NCI-H2227 treated with DMSO at 0.1 percent for 48 hours (cell line): ENCODE data around the gene MYMK.

Experiments
- DNase-seq: peaks from one replicate; lab custom pipeline; 2025; lab: John Stamatoyannopoulos, UW

MYMK gene

DNA sequence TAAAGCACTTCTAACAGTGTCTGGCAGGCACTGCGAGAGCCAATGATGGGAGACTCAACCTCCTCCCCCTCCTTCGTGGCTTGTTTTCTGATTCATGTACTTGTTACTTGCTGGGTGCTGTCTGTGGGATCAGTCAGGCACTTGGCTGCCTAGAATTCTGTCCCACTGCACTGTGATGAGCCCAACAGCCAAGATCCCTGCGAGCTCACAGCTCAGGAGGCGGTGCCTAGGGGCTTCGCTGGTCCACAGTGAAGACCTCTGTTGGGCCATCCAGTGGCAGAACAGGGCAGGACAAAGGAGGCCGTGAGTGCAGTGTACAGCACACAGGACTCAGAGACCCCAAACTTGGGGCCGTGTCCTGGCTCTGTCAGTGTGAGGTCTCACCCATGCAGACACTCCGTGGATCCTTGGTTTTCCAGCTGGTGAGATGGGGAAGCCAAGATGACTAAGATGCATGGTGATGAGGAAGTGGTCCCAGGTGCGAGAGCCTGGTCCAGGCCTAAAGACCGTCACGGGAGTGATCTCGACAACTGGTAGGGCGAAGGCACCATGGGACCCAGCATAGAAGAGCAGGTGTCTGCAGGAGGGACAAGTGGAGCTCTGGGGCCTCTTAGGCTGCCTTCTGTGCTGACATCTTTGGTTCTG, 19.5 kb downstream of the MYMK start:
- DNase-seq, result no peak

DNA sequence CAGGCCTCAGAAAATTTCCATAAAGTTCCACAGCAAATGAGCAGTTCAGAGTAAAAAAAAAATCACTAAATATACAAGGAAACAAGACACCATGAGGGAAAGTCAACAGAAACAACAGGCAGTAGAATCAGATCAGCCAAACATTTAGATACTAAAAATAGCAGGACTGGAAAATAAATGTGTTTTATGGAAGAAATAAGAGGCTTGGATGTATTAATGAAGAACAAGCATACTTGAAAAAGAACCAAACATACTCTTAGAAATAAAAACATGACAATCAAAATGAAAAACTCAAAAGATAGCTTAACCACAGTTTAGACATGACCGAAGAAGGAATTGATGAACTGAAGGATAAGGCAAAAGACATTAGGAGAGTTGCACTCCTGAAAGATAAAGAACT, 22.6 kb downstream of the MYMK start:
- no peak for DNase-seq

DNA sequence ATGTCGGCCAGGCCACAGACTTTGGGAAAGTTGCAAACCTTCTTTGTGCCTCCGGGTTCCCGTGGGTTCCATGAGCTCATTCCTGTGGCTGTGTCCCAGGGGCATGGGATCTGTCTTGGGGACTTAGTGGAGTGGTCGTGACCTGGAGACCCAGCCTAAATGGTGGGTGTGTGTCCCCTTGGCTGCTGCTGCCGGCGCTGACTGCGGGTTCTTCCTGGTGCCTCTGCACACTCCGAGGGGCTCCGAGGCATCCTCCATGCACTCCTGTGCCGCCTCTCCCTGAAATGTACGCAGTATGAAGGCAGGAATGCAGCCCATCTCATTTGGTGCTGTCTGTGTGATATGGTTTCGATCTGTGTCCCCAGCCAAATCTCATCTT, 24.9 kb downstream of the MYMK start:
- no peak for DNase-seq

DNA sequence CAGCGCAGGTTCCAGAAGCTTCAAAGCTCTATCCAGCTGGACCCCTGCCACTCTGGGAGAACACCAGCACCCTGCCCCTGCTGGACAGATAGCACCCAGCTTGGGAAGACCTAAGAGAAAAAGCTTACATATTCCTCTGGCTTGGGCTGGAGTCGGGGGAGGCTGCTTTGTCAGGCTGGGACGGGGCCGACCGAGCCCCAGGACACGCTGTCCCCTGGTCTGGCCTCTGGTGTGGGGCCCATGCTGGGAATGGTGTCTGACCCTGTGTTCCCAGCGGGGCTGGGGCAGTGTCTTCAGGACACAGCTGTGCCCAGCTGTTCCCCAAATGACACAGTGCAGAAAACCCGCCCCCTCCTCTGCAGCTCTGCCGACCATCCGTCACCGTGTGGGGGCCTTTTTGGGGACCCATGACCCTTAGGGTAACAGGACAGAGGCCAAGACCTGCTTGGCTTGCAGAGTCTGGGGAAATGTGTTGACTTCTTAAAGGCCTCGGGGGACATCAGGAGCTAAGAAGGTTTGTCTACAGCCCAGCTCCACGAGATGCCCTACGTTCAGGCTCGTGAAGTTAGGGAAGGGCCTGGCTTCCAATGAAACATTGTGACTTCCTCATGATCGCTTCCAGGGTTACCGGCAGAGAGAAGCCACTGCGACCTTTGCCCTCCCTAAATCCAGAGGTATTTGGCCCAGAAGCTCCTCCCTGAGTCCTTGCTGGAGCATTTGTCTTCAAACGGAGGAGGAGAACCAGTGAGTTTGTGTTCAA, 25.4 kb downstream of the MYMK start:
- DNase-seq, result no peak

DNA sequence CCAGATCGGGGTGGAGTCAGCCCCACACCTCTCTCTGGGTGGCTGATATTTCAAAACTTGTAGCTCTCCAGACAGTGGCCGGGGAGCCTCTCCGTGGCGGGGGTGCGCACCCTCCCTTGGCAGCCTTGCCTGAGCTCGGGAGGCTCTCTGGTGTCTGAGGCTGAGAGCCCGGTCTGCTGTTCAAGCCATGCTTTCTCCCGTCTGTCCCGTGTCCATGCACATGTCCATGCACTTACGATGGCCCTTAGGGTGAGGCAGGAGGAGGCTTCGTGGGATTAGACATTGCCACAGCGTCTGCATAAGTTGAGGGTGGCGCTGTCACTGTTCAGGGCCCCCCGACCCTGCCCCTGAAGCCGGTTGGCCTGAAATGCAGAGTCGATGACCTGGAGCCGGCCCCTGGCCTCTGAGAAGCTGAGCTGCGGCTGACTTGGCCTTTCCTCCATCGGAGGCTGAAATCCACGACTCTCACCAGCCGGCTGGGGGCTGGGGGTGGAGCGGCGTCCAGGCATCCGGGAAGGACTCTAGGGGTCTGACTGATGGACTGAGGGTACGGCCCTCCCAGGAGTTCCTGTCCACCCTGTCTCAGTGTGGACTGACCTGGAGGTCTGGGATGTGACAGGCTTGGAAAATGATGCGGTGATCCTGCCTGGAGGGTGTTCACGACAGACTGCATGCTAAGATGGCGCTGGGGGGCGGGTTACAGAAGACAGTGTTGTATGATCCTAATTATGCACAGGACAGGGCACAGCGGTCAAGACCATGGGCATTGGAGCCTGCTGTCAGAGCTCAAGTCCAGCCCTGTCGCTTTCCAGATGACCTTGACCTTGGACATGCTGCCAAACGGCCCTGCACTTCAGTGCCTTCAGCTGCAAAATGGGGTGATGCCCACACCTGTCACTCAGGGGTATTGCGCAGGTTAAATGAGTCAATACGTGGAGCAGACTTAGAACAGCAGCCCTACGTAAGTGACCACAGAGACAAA, 27.6 kb downstream of the MYMK start:
- DNase-seq, result no peak

DNA sequence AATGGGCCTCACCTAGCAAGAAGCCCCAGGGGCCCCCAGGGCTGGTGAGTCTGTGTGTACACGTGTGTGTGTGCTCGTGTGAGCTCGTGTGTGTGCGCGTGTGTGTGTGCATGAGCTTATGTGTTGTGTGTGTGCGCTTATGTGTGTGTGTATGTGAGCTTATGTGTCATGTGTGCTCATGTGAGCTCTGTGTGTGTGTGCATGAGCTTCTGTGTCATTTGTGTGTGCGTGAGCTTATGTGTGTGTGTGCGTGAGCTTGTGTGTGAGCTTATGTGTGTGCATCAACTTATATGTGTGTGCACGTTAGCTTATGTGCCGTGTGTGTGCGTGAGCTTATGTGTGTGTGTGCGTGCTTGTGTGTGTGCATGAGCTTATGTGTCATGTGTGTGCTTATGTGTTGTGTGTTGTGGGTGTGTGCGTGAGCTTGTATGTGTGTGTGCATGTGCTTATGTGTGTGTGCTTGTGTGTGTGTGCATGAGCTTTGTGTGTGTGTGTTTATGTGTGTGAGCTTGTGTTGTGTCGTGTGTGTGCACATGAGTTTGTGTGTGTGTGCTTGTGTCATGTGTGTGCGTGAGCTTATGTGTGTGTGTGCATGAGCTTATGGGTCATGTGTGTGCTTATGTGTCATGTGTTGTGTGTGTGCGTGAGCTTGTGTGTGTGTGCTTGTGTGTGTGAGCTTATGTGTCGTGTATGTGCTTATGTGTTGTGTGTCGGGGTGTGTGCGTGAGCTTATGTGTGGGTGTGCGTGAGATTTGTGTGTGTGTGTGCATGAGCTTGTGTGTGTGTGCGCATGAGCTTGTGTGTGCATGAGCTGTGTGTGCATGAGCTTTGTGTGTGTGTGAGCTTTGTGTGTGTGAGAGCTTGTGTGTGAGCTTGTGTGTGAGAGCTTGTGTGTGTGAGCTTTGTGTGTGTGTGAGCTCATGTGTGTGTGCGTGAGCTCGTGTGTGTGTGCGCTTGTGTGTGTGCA, 29.1 kb downstream of the MYMK start:
- DNase-seq, result no peak

DNA sequence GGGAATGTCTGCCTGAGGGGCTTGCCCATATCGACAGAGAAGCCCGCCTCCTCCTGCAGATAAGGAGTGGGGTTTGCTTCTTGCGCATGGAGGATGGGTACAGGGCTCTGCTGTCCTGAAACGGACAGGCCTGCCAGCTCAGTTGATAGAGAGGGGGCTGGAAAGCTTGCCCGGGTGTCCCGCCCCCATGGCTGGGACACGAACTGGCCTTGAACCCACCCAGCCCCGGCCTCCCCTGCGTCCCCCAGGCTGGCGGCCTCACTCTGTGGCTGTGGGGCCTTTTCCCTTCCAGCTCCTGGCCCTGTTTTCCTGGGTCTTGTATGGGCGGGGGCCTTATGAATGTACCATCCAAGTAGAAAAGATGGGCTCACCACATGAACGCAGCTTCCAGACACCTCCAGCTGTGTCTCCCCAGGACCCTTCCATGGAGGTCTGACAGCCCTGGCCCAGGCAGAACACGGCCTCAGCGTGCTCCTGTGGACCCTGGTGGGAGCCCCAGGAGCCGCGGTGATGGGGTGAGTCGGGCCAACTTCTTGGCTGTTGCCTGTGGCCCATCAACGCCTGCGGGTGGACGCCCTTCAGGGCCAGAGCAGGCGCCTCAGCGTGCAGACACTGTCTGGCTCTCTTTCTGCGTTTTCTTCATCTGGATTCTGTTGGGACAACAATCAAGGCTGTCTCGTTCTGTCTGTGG, 30.0 kb downstream of the MYMK start:
- no peak for DNase-seq

DNA sequence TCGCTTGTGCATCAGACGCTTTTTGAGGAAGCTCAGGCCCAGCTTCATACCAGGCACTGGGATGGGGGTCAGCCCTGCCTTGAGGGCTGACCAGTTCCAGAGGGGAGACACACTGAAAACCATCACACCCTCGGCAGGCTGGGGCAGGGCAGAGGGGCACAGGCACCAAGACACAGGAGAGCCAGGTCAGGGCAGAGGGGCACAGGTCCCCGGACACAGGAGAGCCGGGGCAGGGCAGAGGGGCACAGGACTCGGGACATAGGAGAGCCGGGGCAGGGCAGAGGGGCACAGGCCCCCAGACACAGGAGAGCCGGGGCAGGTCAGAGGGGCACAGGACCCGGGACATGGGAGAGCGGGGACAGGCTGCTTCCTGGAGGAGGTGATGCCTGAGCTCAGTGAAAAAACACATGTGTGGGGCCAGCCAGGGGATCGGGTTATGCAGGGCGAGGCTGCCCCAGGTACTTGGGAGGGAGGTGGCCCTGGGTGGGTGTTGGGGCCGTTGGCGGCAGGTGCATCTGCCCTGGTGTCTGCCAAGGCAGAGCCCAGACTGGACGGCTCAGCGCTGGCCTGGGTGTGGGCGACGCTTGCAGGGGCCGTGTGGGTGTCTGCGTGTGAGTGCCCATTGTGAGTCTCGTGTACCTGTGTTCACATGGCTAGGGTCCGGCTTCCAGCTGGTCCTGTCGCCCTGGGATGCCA, 30.8 kb downstream of the MYMK start:
- no peak for DNase-seq

DNA sequence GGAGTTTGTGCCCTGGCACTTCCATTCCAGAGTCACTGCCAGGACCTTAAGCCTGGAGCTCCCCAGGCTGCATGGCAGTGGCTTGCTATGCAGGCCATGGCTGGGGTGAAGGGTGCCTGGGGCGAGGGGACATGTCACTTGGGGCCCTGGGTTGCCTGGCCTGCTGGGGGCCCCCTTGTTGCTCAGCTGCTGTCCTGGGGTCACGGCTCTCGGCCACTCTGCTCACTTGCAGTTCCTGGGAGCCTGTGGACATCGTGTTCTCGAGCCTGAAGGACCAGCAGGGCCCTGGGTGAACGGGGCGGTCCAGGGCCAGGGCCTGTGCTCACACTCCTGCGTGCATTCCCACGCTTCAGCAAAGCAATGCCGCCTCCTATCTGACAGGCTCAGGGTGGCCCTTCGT, 31.3 kb downstream of the MYMK start:
- no peak for DNase-seq

DNA sequence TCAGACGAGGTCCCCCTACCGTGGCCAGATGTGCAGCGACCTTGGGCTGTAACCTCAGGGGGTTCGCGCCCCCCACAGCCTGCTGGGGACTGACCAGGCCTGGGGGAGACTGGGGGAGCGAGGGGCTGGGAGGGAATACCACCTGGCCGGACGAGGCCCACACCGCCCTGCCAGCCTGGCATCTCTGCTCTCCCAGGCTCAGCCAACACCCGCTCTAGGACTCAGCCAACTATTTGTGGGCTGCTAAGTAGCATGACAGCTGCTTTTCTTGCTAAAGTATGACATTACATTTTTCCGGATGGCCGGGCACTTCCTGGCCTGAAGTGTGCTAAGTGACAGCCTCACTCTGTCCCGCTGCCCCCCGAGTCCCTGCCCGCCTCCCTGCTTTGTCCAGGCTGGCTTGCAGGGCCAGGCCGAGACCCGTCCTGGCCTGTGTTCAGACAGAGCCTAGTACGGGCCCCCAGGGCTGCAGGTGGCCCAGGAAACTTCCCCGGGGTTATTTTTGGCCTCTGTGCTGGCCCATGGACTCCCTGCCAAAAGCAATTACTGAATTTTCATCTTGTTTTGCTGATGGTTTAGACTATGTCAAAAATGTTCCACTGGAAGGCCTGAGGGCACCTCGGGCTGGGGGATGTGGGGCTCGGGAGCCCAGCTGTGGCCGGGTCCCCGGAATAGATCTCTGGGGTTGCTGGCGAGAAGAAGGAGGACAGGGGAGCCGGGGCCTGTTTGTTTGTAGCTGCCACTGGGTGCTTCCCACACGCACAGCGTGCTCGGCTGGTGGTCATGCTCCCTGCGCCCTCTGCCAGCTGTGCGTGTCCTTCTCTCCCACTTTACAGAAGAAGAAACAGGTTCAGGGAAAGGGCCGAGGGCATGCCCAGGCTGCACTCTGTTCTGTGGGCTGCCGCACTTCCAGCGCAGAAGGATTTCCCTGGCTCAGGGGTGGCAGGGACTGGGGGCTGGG, 32.4 kb downstream of the MYMK start:
- DNase-seq, result no peak

DNA sequence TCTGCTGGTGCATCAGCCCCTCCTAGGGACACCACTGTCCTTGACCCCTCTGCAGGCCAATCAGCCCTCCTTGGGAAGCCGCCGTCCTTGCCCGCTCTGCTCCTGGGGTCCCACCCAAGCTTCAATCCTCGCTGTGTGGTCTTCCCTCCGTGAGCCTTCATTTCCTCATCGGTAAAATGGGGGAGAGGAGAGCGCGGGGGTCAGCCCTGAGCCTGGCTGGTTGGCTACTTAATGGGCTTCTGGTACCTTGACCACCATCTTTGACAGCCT, 33.2 kb downstream of the MYMK start:
- DNase-seq, result no peak

DNA sequence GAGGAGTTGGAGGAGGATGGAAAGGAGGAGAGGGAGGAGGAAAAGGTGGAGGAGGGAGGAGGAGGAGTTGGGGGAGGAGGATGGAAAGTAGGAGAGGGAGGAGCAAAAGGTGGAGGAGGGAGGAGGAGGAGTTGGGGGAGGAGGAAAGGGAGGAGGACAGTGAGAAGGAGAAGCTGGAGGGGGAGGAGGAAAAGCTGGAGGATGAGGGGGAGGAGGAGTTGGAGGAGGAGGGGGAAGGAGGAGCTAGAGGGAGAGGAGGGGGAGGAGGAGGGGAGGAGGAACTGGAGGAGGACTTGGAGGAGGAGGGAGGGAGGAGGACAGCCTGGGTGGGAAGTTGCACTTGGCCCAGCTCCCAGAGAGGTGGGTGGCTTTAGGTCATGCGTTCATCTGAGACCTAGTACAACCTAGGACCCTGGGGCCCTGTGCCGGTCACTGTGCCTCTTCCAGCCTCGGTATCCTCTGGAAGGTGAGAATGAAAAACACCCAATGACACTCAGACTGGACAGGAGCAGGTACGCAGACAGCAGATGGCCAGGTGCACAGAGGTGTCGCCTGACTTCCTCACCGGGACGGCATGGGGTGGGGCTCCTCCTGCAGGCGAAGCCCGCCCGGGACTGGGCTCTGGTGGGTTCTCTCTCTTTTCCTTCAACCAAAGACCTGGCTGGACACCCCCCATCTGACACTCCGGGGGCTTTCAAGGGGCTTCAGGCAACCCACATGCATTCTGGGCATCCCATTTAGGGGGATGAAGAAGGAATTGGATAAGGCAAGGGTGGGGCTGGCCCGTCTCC, 33.7 kb downstream of the MYMK start:
- DNase-seq, result no peak

DNA sequence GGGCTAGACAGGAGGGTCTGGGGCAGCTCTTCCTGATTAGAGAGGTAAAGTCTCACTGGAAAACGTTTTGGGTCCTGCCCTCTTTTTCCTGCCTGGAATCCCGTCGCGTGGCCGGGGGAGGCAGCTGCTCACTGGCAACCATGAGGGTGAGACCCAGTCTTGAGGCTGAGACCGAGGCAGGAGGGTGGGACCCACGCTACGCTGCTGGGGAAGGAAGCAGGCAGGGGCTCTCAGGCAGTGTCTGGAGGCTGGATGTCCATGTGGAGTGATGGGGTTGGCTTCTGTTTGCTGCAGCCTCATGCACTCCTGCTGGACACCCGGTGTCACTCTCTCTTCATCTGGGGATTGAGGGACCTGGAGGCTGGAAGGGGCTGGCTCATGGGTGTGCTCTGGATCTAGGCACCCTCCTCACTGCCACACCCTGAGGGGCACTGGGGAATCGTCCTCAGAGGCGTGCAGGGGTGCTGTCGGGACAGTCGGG, 34.5 kb downstream of the MYMK start:
- DNase-seq, result no peak

DNA sequence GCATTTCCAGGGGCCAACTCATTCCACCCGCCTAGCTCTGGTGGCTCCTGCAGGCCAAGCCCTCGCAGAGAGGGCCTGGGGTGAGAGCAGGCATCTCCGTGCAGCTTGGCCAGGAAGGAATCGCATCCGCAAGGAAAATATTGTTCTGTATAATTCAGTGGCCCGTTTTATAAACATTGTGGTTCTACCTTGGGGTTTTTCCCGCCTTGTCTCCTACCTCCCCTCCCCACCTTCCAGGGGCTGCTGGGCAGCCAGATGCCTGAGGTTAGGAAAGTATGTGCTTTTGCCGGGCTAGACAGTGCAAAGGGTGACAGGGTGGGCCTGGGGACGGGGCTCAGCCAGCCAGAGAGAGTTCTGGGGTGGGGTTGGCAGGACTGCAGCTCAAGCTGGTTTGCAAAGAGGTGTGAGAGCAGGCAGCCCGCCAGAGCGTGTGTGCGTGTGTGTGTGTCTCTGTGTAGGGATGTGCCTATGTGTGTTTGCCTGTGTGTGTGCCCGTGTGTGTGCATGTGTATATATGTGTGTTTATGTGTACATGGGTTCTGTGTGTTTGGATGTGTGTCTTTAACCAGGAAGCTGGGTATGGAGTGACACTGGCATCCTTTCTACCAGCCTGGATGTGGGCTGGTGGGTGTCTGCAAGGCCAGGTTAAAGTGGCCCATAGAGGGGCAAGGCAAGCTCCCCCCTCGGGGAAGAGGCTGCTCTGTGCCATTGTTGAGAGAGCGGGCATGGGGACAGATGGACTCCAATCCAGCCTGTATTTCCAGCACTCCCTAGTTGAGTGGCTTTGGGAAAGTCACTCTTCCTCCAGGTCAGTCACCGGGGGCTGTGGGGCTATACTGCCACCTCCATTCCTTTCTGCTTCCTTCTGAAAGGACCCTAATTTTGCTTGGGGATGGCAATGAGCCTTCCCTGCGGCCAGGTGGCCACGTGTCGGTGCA, 35.2 kb downstream of the MYMK start:
- no peak for DNase-seq

DNA sequence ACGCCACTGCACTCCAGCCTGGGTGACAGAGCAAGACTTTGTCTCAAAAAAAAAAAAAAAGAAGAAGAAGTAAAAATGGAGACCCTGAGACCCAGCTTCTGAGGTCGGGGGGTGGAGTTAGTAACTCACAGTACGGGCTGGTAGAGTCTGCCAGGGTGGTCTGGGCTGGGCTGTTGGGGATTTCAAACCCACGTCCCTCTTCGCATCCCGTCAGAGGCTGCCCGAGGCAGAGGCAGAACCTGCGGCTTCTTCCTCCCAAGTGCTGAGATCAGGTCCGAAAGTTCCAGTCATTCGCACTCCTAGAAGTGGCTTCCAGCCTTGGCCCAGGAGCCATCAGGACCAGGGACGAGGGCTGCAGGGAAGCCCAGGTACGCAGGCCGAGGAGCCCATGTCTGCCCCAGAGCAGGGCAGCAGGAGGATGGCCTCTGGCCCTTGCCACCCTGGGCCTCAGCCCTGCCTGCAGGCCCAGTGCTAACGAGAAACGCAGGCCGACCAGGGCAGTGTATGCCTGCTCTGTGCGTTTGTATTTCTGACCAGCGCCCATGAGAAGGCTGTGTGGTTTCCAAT, 36.0 kb downstream of the MYMK start:
- no peak for DNase-seq

DNA sequence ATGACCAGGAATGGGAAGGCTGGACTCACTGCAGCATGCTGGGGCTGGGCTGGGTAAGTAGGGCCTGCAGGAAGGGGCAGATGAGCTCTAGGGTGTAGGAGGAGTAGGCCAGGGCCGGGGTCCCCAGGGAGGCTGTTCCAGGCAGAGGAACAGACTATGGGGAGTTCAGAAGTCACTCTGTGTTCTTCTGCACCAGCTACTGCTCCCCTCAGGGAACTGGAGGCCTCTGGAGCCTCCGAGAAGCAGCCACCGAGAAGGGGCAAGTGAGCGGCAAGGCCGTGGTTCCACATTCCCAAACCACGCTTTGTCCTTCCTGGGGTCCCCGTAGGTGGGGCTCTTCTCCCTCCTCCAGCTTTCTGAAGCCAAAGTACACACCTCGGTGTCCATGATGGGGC, 37.4 kb downstream of the MYMK start:
- DNase-seq, result no peak
